GM12878 (cell line): ENCODE measurements around the gene ZBTB9. TPM values are rescaled to one million over a fixed set of nuclear protein-coding genes. Genes with fewer than 3 reads are reported as not detected.
A peak's percentile ranks its signal among the peaks of the same experiment; 100 is the strongest.

Source experiments
- ATAC-seq: fragments of 200-7000 bp; cut with Tn5 transposase; 3 replicates; pipeline ENCODE4 v1.9.1; 2020; ENCODE audit warnings: mild to moderate bottlenecking, moderate library complexity
- BruUV-seq: library from RNA; stranded (reverse); fragments of 400-500 nt; replicated peaks from 2 replicates; lab custom pipeline; 2021; lab: Mats Ljungman, UMichigan
- CTCF ChIA-PET: fragments of 300-600 bp; sonication (Branson Sonifier 250); formaldehyde crosslinking; extraction: SDS; loops from one replicate; lab custom pipeline; 2021; ENCODE audit warnings: inconsistent platforms; lab: Yijun Ruan, JAX
- POLR2A ChIA-PET: fragments of 350-600 bp; formaldehyde crosslinking; extraction: SDS; loops from one replicate; lab custom pipeline; 2021; ENCODE audit warnings: inconsistent platforms; lab: Charles Lee
- RAD21 ChIA-PET: fragments of 300-600 bp; sonication (Branson Sonifier 250); formaldehyde crosslinking; loops from one replicate; lab custom pipeline; 2023; ENCODE audit warnings: antibody characterized with exemption; ENCODE audit not compliant: unreplicated experiment; lab: Charles Lee
- SMC1A ChIA-PET: fragments of 300-600 bp; sonication (Branson Sonifier 250); formaldehyde crosslinking; loops from one replicate; lab custom pipeline; 2023; ENCODE audit not compliant: unreplicated experiment, uncharacterized antibody; lab: Charles Lee
- DNase-seq: peaks from one replicate; pipeline ENCODE4 v3.0.0-alpha.2; 2011; ENCODE audit warnings: low read depth, low spot score
- FAIRE-seq: peaks from 3 replicates; lab custom pipeline; 2011; peaks lifted over from hg19 to GRCh38; lab: Jason Lieb, UNC
- H2AFZ ChIP-seq: 2 replicates; pipeline ENCODE4 v1.6.0; 2011; ENCODE audit warnings: low read depth, low read length, control low read depth; ENCODE audit not compliant: control insufficient read depth
- H3K27ac ChIP-seq: 2 replicates; pipeline ENCODE4 v1.5.1; 2011; ENCODE audit warnings: control low read depth; ENCODE audit not compliant: control insufficient read depth, insufficient read depth
- H3K27me3 ChIP-seq, 2 experiments: replicated peaks in 1 of 2; 2 replicates each; pipeline versions ENCODE4 v1.6.0 to v1.6.1; 2011; ENCODE audit warnings: low read length in 1 of 2; ENCODE audit not compliant: control insufficient read depth in 2 of 2, insufficient read depth in 2 of 2
- H3K36me3 ChIP-seq, 2 experiments: 2 replicates each; pipeline ENCODE4 v1.5.1; 2011; ENCODE audit warnings: low read length in 1 of 2; ENCODE audit not compliant: control insufficient read depth in 2 of 2, insufficient read depth in 2 of 2
- H3K4me1 ChIP-seq: 2 replicates; pipeline ENCODE4 v1.6.1; 2011; ENCODE audit warnings: mild to moderate bottlenecking, low read length, moderate library complexity, mixed read lengths; ENCODE audit not compliant: control insufficient read depth, insufficient read depth
- H3K4me2 ChIP-seq: 2 replicates; pipeline ENCODE4 v1.6.0; 2011; ENCODE audit warnings: control low read depth; ENCODE audit not compliant: control insufficient read depth, insufficient read depth
- H3K4me3 ChIP-seq: fragments of 200-600 bp; sonication (generic); 2 replicates; pipeline ENCODE4 v1.5.1; 2016
- H3K79me2 ChIP-seq: 2 replicates; pipeline ENCODE4 v1.6.0; 2011; ENCODE audit warnings: low read length; ENCODE audit not compliant: control insufficient read depth, insufficient read depth
- H3K9ac ChIP-seq: 2 replicates; pipeline ENCODE4 v1.8.0; 2011; ENCODE audit warnings: low read length, control low read depth, mixed read lengths; ENCODE audit not compliant: control insufficient read depth, insufficient read depth
- H3K9me3 ChIP-seq: replicated peaks from 3 replicates; pipeline ENCODE4 v1.5.1; 2011; ENCODE audit warnings: mild to moderate bottlenecking, low read length; ENCODE audit not compliant: control insufficient read depth, insufficient read depth
- H4K20me1 ChIP-seq: 2 replicates; pipeline ENCODE4 v1.6.0; 2011; ENCODE audit not compliant: control insufficient read depth, insufficient read depth
- ATF7 ChIP-seq: fragments of 450-650 bp; IDR thresholded peaks from 2 replicates; pipeline ENCODE4 v1.6.1; 2016; ENCODE audit warnings: low read depth, mild to moderate bottlenecking
- BHLHE40 ChIP-seq, 2 experiments: fragments of 450-650 bp in 1 of 2; IDR thresholded peaks; 2 replicates each; pipeline ENCODE4 v1.6.1; 2011 to 2017; ENCODE audit warnings: low read depth in 2 of 2, borderline replicate concordance in 1 of 2, improper control_type of control experiment in 1 of 2, low read length in 1 of 2, mild to moderate bottlenecking in 1 of 2
- EGR1 ChIP-seq, 2 experiments: IDR thresholded peaks; 1 replicate in 1 of 2; 2 replicates in 1 of 2; pipeline ENCODE4 v1.6.1; 2011 to 2012; ENCODE audit warnings: low read depth in 2 of 2, low read length in 2 of 2, borderline replicate concordance in 1 of 2, mild to moderate bottlenecking in 1 of 2, moderate library complexity in 1 of 2
- HDGF ChIP-seq: fragments of 450-650 bp; IDR thresholded peaks from 2 replicates; pipeline ENCODE4 v1.6.1; 2016; ENCODE audit warnings: antibody characterized with exemption
- IKZF1 ChIP-seq: fragments of 450-650 bp; conservative IDR thresholded peaks from 2 replicates; pipeline ENCODE4 v1.6.1; 2017; ENCODE audit warnings: antibody characterized with exemption, mild to moderate bottlenecking
- KLF5 ChIP-seq: fragments of 450-650 bp; IDR thresholded peaks from 2 replicates; pipeline ENCODE4 v1.6.1; 2014; ENCODE audit warnings: mild to moderate bottlenecking; ENCODE audit not compliant: partially characterized antibody
- MTA3 ChIP-seq: IDR thresholded peaks from 2 replicates; pipeline ENCODE4 v1.6.1; 2012; ENCODE audit warnings: low read length, inconsistent platforms, borderline replicate concordance
- TCF3 ChIP-seq: IDR thresholded peaks from 2 replicates; pipeline ENCODE4 v1.6.1; 2012; ENCODE audit warnings: low read depth, mild to moderate bottlenecking, low read length, borderline replicate concordance; ENCODE audit not compliant: insufficient read depth
- WGBS: methylation state at CpG from one replicate; pipeline ENCODE4 v1.1.6; 2016; ENCODE audit warnings: low lambda C conversion rate; ENCODE audit not compliant: insufficient replicate concordance, insufficient coverage; ENCODE audit errors: missing lambda C conversion rate; 5-methylcytosine and 5-hydroxymethylcytosine counted together
- in situ Hi-C: fragments of 300-500 bp; cut with MboI; formaldehyde crosslinking; loops from 9 replicates; pipeline ENCODE4 v1.14.3; 2018; ENCODE audit warnings: mixed read lengths
- intact Hi-C: fragments of 100-400 bp; cut with micrococcal nuclease; formaldehyde crosslinking; loops from one replicate; pipeline ENCODE4 v1.14.2; 2022; ENCODE audit not compliant: unreplicated experiment
- polyA plus RNA-seq, 11 experiments: library from polyadenylated mRNA; depleted of rRNA in 4 of 11; unstranded in 6 of 11; stranded (reverse) in 5 of 11; fragments of >200 nt; fragmentation: Nextera tagmentation in 4 of 11; fragmentation: Illumina TruSeq in 1 of 11; extraction: Ambion mirVana in 4 of 11; extraction: Trizol in 1 of 11; gene quantifications; 1 replicate in 1 of 11; 2 replicates in 10 of 11; pipeline versions ENCODE4 v1.2.1 to v1.2.3, GENCODE V29; 2011 to 2016; ENCODE audit warnings: inconsistent platforms in 2 of 11, missing spikeins in 2 of 11, low read depth in 1 of 11
- total RNA-seq, 4 experiments: library from RNA; depleted of rRNA in 3 of 4; stranded (reverse); fragments of >200 nt in 3 of 4; fragmentation: Illumina TruSeq in 1 of 4; extraction: Trizol in 1 of 4; gene quantifications; 2 replicates each; pipeline versions ENCODE4 v1.2.1 to v1.2.3, GENCODE V29; 2013 to 2021
- TF ChIP-seq, protein P1 (sequence below): IDR thresholded peaks from 2 replicates; pipeline ENCODE4 v1.6.1; 2011; ENCODE audit warnings: low read depth, mild to moderate bottlenecking, low read length, moderate library complexity, borderline replicate concordance; ENCODE audit errors: extremely low read depth
- TF ChIP-seq, protein P2 (sequence below): fragments of 450-650 bp; IDR thresholded peaks from 2 replicates; pipeline ENCODE4 v1.6.1; 2017; ENCODE audit warnings: antibody characterized with exemption, mild to moderate bottlenecking, moderate library complexity
- TF ChIP-seq, protein P3 (sequence below): fragments of 450-650 bp; IDR thresholded peaks from 2 replicates; pipeline ENCODE4 v1.6.1; 2017; ENCODE audit warnings: mild to moderate bottlenecking, low read depth, inconsistent platforms; ENCODE audit not compliant: poor library complexity, severe bottlenecking
- TF ChIP-seq, protein P4 (sequence below): fragments of 450-650 bp; IDR thresholded peaks from 2 replicates; pipeline ENCODE4 v1.6.1; 2016; ENCODE audit warnings: mild to moderate bottlenecking

Gene ZBTB9
- total and polyA plus RNA-seq, 10 of the 15 experiments (the other 5 are each of a cell fraction or from before 2014, with no cell fraction given), result 1.5 to 12.7 (median 6.9) TPM

DNA sequence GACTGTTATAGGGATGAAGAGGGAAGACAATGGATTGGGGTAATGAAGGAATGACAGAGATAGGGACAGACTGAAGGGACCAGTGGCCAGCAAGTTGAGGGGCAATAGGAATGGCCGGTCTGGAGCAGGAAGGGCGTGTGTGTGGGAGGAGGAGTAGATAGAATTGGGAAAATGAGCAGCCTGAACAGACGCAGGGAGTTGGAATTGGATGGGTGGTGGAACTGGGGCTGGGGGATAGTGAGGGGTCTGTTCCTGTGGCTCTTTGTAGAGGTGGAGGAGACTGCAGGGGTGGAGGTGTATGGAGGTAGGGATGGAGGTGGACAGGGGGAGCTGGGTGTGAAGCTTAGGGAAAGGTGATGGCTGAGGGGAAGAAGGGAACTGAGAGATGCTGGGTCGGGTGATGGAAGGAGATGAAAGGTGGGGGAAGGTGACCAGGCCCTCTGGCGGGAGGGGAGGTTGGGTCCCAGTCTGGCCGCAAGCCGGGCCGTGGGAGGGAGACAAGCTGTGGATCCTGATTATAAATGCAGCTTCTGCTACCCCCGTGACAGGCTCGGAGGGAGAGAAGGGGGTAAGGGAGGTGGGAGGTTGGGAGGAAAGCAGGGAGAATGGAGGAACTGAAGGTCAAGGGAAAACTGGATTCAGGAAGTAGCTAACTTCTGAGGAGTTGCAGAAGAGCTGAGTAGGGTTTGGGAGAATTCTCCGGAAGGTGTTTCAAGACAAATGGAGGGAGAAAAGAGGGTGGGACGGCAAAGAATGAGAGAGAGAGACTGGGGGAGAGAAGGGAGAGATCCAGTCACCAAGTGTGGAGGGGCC, 29.3 kb upstream of the ZBTB9 start:
- WGBS, result 25% methylated on average over 12 of the region's 12 CpGs
- BruUV-seq, result TSS peak; percentile 93
- DNase-seq (no peak), ATAC-seq (peak; percentile 6; the same call in 2 of the 3 replicates), FAIRE-seq (peak; percentile 64)
- intact Hi-C loops, result no loop called here
- CTCF ChIA-PET, result interaction anchor here (0.7 to 2.4 kb wide), 13 partner anchors 9 to 275 kb away, joined by 3 to 25 read pairs (median 4); partner anchors contain the start of genes B3GALT4, CUTA, RGL2 and RPS18
- H3K4me2 ChIP-seq, result peak overlapping the region; percentile 69
- H3K4me1 ChIP-seq, result peaks cover 29% of the 10 kb centered on the region
- RAD21 ChIA-PET, result interaction anchor here (0.6 to 2.3 kb wide), 12 partner anchors 9 to 180 kb away, joined by 3 to 11 read pairs (median 5); partner anchors contain the start of genes B3GALT4, BAK1, KIFC1 and PFDN6
- in situ Hi-C loops, result no loop called here
- H3K4me3 ChIP-seq, result peak overlapping the region; percentile 66
- H3K27me3 ChIP-seq, result no peaks in the 10 kb centered on the region; a peak in 2 of 4 replicates
- peak overlapping the region; percentile 87 for H2AFZ ChIP-seq
- no peaks in the 10 kb centered on the region for H4K20me1 ChIP-seq
- POLR2A ChIA-PET, result interaction anchor here (0.6 to 2.4 kb wide), 9 partner anchors 8 to 146 kb away, joined by 3 to 14 read pairs (median 5); partner anchors contain the start of genes CUTA, ZBTB22 and ZBTB9
- H3K79me2 ChIP-seq, result peaks cover 1% of the 10 kb centered on the region; the same call in 1 of the 2 replicates
- H3K9me3 ChIP-seq, result no peaks in the 10 kb centered on the region
- SMC1A ChIA-PET, result interaction anchor here (0.9 to 1.5 kb wide), 7 partner anchors 8 to 183 kb away, joined by 3 to 6 read pairs (median 3); no protein-coding TSS in a partner anchor
- H3K27ac ChIP-seq, result peak overlapping the region; percentile 86
- no peaks in the 10 kb centered on the region for H3K36me3 ChIP-seq
- H3K9ac ChIP-seq, result peak overlapping the region; percentile 87
- TF ChIP-seq KLF5 (no peak), HDGF (0 out of 2 replicates have a peak, but pooled peaks have one; percentile 60), TCF3 (no peak), MTA3 (no peak), ATF7 (no peak), IKZF1 (peak; percentile 35; the same call in 1 of the 2 replicates), EGR1 (IDR thresholded peaks at IDR 0.05; ENCODE audit: borderline replicate concordance in 1 of 2, low read depth in 2 of 2, low read length in 2 of 2) (no peak), BHLHE40 (IDR thresholded peaks at IDR 0.05; ENCODE audit: borderline replicate concordance in 1 of 2, low read depth in 2 of 2, low read length in 1 of 2) (0 out of 4 replicates have a peak, but pooled peaks of 1 of the 2 experiments have one; percentile 11)
- TF ChIP-seq, protein P1, sequence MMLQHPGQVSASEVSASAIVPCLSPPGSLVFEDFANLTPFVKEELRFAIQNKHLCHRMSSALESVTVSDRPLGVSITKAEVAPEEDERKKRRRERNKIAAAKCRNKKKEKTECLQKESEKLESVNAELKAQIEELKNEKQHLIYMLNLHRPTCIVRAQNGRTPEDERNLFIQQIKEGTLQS, result no peak
- TF ChIP-seq, protein P2, sequence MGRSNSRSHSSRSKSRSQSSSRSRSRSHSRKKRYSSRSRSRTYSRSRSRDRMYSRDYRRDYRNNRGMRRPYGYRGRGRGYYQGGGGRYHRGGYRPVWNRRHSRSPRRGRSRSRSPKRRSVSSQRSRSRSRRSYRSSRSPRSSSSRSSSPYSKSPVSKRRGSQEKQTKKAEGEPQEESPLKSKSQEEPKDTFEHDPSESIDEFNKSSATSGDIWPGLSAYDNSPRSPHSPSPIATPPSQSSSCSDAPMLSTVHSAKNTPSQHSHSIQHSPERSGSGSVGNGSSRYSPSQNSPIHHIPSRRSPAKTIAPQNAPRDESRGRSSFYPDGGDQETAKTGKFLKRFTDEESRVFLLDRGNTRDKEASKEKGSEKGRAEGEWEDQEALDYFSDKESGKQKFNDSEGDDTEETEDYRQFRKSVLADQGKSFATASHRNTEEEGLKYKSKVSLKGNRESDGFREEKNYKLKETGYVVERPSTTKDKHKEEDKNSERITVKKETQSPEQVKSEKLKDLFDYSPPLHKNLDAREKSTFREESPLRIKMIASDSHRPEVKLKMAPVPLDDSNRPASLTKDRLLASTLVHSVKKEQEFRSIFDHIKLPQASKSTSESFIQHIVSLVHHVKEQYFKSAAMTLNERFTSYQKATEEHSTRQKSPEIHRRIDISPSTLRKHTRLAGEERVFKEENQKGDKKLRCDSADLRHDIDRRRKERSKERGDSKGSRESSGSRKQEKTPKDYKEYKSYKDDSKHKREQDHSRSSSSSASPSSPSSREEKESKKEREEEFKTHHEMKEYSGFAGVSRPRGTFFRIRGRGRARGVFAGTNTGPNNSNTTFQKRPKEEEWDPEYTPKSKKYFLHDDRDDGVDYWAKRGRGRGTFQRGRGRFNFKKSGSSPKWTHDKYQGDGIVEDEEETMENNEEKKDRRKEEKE, result no peak
- TF ChIP-seq, protein P3, sequence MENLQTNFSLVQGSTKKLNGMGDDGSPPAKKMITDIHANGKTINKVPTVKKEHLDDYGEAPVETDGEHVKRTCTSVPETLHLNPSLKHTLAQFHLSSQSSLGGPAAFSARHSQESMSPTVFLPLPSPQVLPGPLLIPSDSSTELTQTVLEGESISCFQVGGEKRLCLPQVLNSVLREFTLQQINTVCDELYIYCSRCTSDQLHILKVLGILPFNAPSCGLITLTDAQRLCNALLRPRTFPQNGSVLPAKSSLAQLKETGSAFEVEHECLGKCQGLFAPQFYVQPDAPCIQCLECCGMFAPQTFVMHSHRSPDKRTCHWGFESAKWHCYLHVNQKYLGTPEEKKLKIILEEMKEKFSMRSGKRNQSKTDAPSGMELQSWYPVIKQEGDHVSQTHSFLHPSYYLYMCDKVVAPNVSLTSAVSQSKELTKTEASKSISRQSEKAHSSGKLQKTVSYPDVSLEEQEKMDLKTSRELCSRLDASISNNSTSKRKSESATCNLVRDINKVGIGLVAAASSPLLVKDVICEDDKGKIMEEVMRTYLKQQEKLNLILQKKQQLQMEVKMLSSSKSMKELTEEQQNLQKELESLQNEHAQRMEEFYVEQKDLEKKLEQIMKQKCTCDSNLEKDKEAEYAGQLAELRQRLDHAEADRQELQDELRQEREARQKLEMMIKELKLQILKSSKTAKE, result no peak
- TF ChIP-seq, protein P4, sequence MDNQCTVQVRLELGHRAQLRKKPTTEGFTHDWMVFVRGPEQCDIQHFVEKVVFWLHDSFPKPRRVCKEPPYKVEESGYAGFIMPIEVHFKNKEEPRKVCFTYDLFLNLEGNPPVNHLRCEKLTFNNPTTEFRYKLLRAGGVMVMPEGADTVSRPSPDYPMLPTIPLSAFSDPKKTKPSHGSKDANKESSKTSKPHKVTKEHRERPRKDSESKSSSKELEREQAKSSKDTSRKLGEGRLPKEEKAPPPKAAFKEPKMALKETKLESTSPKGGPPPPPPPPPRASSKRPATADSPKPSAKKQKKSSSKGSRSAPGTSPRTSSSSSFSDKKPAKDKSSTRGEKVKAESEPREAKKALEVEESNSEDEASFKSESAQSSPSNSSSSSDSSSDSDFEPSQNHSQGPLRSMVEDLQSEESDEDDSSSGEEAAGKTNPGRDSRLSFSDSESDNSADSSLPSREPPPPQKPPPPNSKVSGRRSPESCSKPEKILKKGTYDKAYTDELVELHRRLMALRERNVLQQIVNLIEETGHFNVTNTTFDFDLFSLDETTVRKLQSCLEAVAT, result peak; percentile 58; the same call in 1 of the 2 replicates
